ENCODE data around the gene POU3F2. TPM values are rescaled to one million over a fixed set of nuclear protein-coding genes. Genes with fewer than 3 reads are reported as not detected.

Gene POU3F2
- polyA plus RNA-seq, 1 experiment = not detected

DNA sequence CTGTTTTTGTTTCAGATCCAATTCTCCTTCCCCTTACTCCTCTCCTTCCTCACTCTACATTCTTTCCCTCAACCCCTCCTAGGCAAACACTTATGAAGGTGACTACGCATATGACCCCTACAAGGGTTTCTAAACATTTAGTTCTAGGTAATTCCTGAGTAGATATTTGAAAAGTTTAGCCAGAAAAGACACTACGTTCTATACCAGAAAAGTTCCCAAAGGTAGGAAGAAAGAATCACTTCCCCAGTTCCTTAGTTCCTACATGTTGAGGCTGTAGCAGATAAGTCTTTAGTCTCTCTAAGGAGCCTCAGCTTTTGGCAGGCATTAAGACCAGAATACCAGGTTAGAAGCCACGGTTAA lies 11.6 kb downstream of the POU3F2 start:
- DNase-seq (ENCODE audit: low read depth) = no peak
- TF ChIP-seq CTCF (IDR thresholded peaks at IDR 0.05; ENCODE audit: insufficient read depth, low read depth, low read length) = no peak
- no peak overlapping the region for H3K4me3 ChIP-seq (ENCODE audit: low read depth, low read length)
- no peaks in the 10 kb centered on the region for H3K36me3 ChIP-seq (ENCODE audit: control insufficient read depth, insufficient read depth, low read length)
- H3K27me3 ChIP-seq (ENCODE audit: control insufficient read depth, insufficient read depth, low read length) = peaks cover 31% of the 10 kb centered on the region
- POLR2A ChIA-PET = no interaction called here
- CTCF ChIA-PET = interaction anchor here (1.0 to 2.0 kb wide), 6 partner anchors 9 to 1351 kb away, joined by 3 to 9 read pairs (median 5); no protein-coding TSS in a partner anchor

DNA sequence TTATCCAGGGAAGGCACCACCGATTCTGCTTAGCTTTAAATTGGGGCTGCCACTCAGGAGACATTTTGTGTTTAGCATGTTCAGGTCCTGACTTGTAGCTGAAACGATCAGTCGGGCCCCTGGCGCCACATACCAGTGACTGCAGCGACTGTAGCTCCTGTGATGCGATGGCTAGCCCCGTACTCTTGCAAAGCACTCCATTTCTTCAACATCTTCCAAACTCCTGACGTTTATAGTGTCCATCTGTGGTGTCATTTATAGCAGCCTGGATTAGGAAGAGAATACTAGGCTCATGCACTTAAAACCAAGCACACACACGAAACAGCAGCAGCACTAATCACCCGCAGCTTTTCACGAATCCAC lies 13.0 kb downstream of the POU3F2 start:
- CTCF ChIA-PET = interaction anchor here (0.7 to 1.6 kb wide), 4 partner anchors 10 to 1350 kb away, joined by 3 to 6 read pairs (median 4); no protein-coding TSS in a partner anchor

DNA sequence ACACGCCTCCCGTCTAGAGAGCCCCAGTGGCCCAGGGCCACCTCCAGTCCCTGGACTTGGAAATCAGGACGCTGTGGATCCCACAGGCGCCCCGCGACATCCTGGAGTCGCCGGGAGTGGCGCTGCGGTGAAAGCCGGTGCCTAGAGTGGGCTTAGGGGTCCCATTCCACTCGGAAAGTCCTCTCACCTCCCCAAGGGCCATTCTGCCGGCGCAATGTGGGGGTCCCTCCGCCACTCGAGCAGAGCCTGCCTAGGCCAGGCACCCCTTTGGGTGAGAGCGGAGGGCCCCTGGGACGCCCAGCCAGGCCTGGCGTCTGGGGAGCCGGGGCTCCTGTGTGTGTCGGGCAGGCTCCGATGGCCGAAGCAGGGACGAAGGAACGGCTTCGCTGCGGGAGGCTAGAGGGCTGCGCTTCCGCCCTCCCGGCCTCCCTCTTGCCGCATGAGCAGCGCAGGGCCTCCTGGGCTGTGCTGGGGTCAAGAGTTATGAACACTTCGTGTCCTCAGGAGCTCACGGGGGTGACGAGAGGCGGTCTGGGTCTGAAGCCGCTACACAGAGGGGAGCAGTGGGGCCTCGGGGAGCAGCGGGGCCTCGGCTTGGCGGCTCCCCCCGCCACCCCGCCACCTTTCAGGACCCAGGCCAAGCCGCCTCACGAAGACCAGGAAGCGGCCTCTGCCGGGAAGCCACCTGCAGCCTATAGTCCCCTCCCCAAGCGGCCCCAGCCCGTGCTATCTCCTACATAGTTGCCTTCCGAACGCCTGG lies 13.6 kb downstream of the POU3F2 start:
- Histone ChIP-seq H3K27me3 (ENCODE audit: control insufficient read depth, insufficient read depth, low read length) (peaks cover 26% of the 10 kb centered on the region), H3K4me3 (ENCODE audit: low read depth, low read length) (no peak overlapping the region; the same call in 1 of the 2 replicates), H3K36me3 (ENCODE audit: control insufficient read depth, insufficient read depth, low read length) (no peaks in the 10 kb centered on the region)
- peak; percentile 21; the same call in 1 of the 2 replicates for TF ChIP-seq CTCF (IDR thresholded peaks at IDR 0.05; ENCODE audit: insufficient read depth, low read depth, low read length)
- DNase-seq (ENCODE audit: low read depth) = no peak
- ChIA-PET CTCF (interaction anchor here (0.7 to 1.6 kb wide), 3 partner anchors 9 to 678 kb away, joined by 3 to 4 read pairs (median 3); no protein-coding TSS in a partner anchor), POLR2A (no interaction called here)

More for the DNA sequence above, 13.0 kb downstream of the POU3F2 start:
- Histone ChIP-seq H3K27me3 (ENCODE audit: control insufficient read depth, insufficient read depth, low read length) (peaks cover 30% of the 10 kb centered on the region), H3K36me3 (ENCODE audit: control insufficient read depth, insufficient read depth, low read length) (no peaks in the 10 kb centered on the region), H3K4me3 (ENCODE audit: low read depth, low read length) (no peak overlapping the region)
- POLR2A ChIA-PET = no interaction called here
- no peak for DNase-seq (ENCODE audit: low read depth)
- TF ChIP-seq CTCF (IDR thresholded peaks at IDR 0.05; ENCODE audit: insufficient read depth, low read depth, low read length) = no peak

DNA sequence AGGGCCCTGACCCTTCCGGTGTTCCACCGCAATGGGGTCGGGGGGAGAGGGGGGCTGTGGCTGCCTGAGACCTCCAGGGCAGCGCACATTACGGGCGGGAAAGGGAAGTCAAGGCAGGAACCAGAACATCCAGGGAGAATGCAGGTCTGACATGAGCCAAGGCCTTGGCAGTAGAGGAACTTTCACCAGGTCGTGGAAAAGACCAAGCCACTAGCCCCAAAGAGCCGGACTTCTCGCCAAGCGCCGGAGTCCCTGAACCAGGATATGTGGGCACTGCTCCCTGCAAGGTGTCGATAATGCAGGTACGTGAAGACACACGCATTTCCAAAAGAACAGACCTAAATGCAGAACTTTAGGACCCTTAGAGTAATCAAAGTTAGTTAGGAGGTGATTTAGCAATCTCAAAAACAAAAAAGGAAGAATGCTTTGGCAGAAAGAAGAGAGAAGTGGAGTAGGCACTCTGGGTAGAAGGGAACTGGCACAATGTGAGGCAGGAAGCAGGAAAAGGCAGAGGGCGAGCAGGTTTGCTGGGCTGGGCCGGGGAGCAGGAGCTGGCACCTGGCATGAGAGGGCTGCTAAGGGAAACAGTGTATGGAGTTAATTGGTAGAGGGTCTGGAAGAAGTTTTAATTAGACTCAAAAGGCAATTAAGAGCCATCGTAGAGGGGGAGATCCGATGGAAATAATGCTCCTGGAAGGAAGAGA lies 14.3 kb downstream of the POU3F2 start:
- DNase-seq (ENCODE audit: low read depth) = no peak
- no peak for TF ChIP-seq CTCF (IDR thresholded peaks at IDR 0.05; ENCODE audit: insufficient read depth, low read depth, low read length)
- H3K27me3 ChIP-seq (ENCODE audit: control insufficient read depth, insufficient read depth, low read length) = peaks cover 22% of the 10 kb centered on the region
- no peaks in the 10 kb centered on the region for H3K36me3 ChIP-seq (ENCODE audit: control insufficient read depth, insufficient read depth, low read length)
- POLR2A ChIA-PET = no interaction called here
- no peak overlapping the region for H3K4me3 ChIP-seq (ENCODE audit: low read depth, low read length)
- CTCF ChIA-PET = no interaction called here

DNA sequence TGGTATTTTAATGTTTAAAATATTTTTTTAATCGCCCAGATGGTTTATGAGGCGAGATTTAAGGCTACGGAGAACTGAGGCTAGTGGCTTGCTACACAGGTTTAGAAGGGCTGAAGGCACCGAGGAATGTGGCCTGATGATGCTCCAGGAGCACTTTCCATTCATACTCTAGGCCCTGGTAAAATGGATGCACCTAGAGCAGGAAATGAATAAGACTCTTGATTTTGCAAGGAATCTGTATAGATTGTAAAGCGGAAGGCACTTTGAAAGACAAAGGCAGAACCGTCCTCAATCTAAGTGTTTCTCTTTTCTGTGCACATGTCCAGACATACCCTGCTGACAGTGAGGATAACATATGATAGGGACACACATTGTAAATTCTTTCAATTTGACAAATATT lies 30.1 kb downstream of the POU3F2 start:
- ChIA-PET POLR2A (no interaction called here), CTCF (interaction anchor here (1.0 to 1.4 kb wide), 2 partner anchors 10 to 17 kb away, joined by 3 to 4 read pairs; no protein-coding TSS in a partner anchor)
- no peaks in the 10 kb centered on the region for H3K27me3 ChIP-seq (ENCODE audit: control insufficient read depth, insufficient read depth, low read length)
- TF ChIP-seq CTCF (IDR thresholded peaks at IDR 0.05; ENCODE audit: insufficient read depth, low read depth, low read length) = no peak
- H3K4me3 ChIP-seq (ENCODE audit: low read depth, low read length) = no peak overlapping the region
- no peak for DNase-seq (ENCODE audit: low read depth)
- H3K36me3 ChIP-seq (ENCODE audit: control insufficient read depth, insufficient read depth, low read length) = no peaks in the 10 kb centered on the region

Measured in BJ (cell line).